HFF-Myc (cell line): ENCODE data around the gene LAMA5.

Source experiments
- DNase-seq: peaks from one replicate; pipeline ENCODE4 v3.0.0-alpha.2; 2011; ENCODE audit warnings: low read depth; ENCODE audit errors: extremely low read depth
- H3K4me3 ChIP-seq: replicated peaks from 2 replicates; pipeline ENCODE4 v1.5.1; 2011; ENCODE audit warnings: low read depth, mild to moderate bottlenecking, control low read depth, low read length
- TF ChIP-seq, protein P1 (sequence below): IDR thresholded peaks from 2 replicates; pipeline ENCODE4 v1.5.1; 2012; ENCODE audit warnings: mild to moderate bottlenecking, low read depth, low read length, control low read depth; ENCODE audit errors: missing control alignments

The LAMA5 gene

DNA sequence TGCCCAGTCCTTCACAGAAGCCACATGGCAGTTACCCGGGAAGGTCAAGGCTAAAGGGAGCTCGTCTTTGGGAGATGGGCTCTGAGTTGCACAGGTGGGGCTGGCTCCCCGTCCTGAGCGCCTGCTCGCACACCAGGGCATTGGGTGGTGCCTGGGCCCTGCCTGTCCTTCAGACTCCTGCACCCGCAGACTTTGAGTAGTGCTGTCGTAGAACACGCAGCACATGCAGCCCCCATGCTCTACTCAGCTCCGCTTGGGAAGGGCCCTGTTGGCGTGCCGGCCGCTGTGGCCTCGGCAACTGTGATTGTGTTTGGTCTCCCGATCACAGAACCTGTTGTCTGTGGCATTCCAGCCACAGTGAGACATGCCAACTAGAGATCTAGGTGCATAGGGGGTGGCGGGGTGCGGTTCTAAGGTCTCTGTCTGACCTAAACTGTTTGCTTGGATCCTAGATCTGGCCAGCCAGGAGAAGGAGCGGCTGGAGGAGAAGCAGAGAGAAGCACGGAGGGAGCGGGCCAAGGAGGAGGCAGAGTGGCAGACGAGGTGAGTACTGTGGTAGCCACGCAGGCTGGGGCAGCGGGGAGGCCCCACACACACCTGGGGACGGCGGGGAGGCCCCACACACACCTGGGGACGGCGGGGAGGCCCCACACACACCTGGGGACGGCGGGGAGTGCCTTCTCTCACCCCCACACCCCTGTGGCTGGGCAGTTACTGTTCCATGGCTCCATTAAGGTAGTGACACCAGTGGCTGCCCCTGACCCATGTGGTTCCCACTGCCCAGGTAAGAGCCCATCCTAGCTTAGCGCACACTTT is 75.7 kb downstream of the LAMA5 start:
- TF ChIP-seq, protein P1, sequence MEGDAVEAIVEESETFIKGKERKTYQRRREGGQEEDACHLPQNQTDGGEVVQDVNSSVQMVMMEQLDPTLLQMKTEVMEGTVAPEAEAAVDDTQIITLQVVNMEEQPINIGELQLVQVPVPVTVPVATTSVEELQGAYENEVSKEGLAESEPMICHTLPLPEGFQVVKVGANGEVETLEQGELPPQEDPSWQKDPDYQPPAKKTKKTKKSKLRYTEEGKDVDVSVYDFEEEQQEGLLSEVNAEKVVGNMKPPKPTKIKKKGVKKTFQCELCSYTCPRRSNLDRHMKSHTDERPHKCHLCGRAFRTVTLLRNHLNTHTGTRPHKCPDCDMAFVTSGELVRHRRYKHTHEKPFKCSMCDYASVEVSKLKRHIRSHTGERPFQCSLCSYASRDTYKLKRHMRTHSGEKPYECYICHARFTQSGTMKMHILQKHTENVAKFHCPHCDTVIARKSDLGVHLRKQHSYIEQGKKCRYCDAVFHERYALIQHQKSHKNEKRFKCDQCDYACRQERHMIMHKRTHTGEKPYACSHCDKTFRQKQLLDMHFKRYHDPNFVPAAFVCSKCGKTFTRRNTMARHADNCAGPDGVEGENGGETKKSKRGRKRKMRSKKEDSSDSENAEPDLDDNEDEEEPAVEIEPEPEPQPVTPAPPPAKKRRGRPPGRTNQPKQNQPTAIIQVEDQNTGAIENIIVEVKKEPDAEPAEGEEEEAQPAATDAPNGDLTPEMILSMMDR = no peak
- DNase-seq = no peak
- no peak overlapping the region for H3K4me3 ChIP-seq

DNA sequence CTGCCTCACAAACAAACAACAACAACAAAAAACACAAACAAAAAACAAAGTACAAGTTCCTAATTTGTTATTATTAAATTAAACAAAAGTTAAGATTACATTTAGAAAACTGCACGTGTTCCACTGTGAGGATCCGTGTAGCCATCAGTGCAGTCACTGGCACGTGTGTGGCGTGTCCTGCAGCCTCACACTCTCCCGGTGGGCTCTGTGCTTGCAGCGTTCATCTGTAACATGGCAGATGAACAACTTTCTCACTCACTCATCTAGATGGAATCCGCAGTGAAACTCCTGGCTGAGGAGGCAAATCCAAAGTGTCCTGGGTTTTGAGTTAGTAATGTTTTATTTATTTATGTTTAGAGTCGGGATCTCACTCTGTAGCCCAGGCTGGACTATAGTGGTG is 77.2 kb downstream of the LAMA5 start:
- no peak for DNase-seq
- TF ChIP-seq, protein P1 = no peak
- no peak overlapping the region for H3K4me3 ChIP-seq

DNA sequence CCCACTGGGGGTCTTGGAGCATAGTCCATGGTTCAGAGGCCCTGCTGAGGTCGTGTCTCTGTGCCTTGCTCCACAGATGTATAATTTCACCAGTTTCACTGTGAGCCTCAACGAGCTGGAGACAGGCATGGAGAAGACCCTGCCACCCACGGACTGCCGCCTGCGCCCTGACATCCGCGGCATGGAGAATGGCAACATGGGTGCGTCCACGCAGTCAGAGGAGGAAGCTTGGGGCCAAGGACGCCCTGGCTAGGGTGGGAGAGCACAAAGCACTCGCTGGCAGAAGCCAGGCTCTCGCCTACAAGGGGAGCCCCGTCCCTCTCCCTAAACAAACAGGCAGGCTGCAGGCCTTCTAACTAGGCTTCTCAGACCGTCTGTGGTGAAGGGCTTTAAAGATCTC is 78.0 kb downstream of the LAMA5 start:
- no peak for DNase-seq
- TF ChIP-seq, protein P1 = no peak

DNA sequence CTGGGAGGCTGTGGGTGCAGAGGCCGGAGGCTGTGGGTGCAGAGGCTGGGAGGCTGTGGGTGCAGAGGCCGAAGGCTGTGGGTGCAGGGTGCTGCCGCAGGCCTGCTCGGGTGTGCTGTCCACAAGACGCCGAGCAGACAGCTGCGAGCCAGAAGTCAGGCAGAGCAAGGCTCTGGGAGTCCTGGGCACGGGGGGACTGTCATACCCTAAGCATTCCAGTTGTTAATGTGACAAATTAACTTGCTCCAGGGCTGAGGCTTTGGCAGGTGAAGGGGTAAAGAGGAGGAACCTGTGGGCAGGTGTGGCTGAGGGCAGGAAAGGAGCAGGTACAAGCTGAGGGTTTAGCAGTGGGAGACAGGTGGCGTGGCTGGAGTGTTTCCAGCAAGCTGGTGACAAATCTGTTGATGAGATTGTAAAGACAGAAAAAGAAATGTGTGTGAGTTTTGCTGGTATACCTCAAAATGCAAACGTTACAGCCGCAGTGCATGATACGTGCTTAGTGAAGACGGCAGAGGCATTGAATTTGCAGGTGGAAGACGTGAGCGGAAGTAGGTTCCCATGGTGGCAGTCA is 78.5 kb downstream of the LAMA5 start:
- no peak overlapping the region for H3K4me3 ChIP-seq
- DNase-seq = no peak
- TF ChIP-seq, protein P1 = no peak

More for the DNA sequence above, 78.0 kb downstream of the LAMA5 start:
- no peak overlapping the region for H3K4me3 ChIP-seq

DNA sequence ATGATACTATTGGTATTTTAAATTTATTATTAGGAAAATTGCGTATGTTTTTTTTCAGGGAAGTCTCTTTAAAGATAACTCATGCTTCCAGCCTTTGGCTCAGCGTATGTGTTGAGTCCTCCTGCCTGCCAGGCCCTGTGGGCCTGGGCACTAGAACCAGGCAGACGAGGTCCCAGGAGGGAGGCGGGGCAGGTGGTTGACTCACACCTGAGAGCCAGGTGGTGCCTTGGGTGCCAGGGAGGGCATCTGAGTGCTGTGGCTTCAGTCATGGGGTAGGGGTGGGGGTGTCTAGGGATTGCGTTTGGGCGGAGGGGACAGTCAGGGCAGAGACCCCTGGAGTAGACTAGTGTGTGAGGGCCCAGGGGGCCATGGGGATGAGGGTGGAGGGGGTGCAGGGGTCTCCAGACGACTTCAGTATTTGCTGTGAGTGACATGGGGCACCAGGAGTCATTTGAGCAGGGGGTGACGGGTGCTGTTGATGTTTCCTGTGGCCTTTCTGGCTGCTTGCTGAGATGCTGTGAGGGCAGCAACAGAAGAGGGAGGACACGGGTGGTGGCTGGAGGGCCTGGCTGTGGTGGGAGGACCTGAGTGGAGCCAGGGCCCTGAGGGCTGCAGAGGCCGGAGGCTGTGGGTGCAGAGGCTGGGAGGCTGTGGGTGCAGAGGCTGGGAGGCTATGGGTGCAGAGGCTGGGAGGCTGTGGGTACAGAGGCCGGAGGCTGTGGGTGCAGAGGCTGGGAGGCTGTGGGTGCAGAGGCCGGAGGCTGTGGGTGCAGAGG is 79.2 kb downstream of the LAMA5 start:
- H3K4me3 ChIP-seq = no peak overlapping the region
- TF ChIP-seq, protein P1 = no peak
- DNase-seq = no peak

DNA sequence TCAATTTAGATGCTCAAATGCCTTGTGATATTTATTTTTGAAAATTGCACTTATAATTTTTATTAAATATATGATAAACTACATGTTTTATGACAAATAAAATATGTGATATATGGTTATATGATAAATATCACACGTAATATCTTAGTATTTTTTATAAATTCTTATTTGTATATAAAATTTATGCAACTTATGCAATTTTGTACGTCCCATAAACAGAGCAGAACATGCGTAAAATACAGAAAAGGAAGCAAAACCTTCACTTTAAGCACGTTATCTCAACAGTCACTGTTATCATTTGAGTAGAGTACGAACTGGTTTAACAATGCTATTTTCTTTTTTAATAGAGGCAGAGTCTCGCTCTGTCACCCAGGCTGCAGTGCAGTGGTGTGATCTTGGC is 80.0 kb downstream of the LAMA5 start:
- DNase-seq = no peak
- no peak overlapping the region for H3K4me3 ChIP-seq
- TF ChIP-seq, protein P1 = no peak
